GM21529 (cell line): ENCODE results near the gene PPP2R1B.
A peak's percentile ranks its signal among the peaks of the same experiment; 100 is the strongest.

Experiments
- ATAC-seq: cut with Tn5 transposase; IDR thresholded peaks from one replicate; pipeline ENCODE4 v1.9.1; 2021; ENCODE audit not compliant: unreplicated experiment

PPP2R1B gene

GRCh38 chr11:111765984-111766833 is at the start of gene PPP2R1B:
Gene PPP2R1B, minus strand, starts transcription at chr11:111766389. Its CDS starts 28 bp downstream, at chr11:111766361.
- ATAC-seq = peak; percentile 89

GRCh38 chr11:111815489-111815888 is 49.3 kb upstream of the PPP2R1B start:
- no peak for ATAC-seq

GRCh38 chr11:111814557-111815320 is 48.5 kb upstream of the PPP2R1B start:
- no peak for ATAC-seq

DNA sequence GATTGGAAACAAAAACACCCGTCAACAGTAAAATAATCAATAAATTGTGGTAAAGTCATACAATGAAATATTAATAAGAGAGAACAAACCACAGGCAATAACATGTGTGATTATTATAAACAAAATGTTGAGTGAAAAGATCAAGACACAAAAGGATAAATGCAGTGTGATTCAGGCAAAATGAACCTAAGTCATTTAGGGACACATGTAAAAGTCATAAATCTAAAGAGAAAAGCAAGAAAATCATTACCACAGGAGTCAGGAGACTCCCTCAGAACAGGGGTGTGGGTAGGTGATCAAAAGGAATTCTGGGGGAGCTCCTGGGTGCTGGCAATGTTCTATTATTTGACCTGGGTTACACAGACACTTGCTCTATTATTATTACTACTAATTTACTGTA is 47.9 kb upstream of the PPP2R1B start:
- no peak for ATAC-seq

DNA sequence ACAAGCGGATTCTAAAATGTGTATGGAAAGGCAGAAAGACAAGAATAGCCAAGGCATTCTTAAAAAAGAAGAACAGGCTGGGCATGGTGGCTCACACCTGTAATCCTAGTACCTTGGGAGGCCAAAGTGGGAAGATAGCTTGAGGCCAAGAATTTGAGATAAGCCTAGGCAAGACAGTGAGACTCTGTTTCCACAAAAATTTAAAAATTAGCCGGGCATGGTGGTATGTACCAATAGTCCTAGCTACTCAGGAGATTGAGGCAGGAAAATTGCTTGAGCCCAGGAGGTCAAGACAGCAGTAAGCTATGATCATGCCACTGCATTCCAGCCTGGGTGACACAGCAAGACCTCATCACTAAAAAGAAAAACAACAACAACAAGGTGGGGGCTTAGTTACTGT is 46.0 kb upstream of the PPP2R1B start:
- no peak for ATAC-seq

- ATAC-seq = no peak
These were observed 45.3 kb upstream of the PPP2R1B start for GRCh38 chr11:111811445-111811844.

DNA sequence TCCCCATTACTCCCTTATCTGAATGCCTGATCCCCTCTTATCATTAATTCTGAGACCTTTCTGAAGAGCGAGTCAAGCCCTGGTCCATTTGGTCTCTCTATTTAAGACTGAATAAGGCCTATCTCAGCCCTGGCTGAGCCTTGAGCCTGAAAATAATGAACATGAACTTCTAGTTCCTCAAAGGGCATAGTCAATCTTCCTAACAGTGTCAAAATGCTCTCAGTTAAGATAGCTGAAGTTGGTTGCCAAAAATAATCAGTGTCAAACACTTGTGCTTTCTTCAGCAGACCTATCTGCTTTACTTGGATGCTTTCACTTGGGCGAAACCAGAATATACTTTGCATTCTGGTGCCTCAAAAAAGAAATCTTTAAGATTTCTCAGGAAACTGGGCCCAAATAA is 42.6 kb upstream of the PPP2R1B start:
- no peak for ATAC-seq

- no peak for ATAC-seq
These were observed 41.9 kb upstream of the PPP2R1B start for GRCh38 chr11:111808063-111808588.

GRCh38 chr11:111807076-111807475 is 40.9 kb upstream of the PPP2R1B start:
- no peak for ATAC-seq

GRCh38 chr11:111801135-111801534 is 34.9 kb upstream of the PPP2R1B start:
- ATAC-seq = no peak

DNA sequence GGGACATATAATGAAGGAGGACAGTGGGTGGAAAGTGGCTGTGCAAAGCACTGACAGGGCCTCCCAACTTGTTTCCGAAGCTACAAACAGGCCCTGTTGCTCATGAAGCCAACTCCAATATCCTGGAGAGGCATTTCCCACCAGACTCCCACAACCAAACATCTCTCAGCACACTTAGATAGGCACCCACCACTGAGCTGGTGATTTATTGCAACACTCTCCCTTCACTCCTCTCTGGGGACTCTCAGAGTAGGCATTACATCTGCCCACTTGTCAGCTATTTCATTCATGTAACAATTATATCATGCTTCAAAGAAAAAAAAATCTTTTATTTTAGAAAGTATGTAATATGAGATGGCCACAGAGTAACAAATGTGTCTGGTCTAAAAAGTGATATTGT is 32.1 kb upstream of the PPP2R1B start:
- ATAC-seq = no peak

- no peak for ATAC-seq
These were observed 31.0 kb upstream of the PPP2R1B start for GRCh38 chr11:111797145-111797581.

- no peak for ATAC-seq
These were observed 30.5 kb upstream of the PPP2R1B start for GRCh38 chr11:111796696-111797095.

- ATAC-seq = no peak
These were observed 29.3 kb upstream of the PPP2R1B start for GRCh38 chr11:111795334-111795985.

GRCh38 chr11:111793863-111794262 is 27.7 kb upstream of the PPP2R1B start:
- no peak for ATAC-seq

DNA sequence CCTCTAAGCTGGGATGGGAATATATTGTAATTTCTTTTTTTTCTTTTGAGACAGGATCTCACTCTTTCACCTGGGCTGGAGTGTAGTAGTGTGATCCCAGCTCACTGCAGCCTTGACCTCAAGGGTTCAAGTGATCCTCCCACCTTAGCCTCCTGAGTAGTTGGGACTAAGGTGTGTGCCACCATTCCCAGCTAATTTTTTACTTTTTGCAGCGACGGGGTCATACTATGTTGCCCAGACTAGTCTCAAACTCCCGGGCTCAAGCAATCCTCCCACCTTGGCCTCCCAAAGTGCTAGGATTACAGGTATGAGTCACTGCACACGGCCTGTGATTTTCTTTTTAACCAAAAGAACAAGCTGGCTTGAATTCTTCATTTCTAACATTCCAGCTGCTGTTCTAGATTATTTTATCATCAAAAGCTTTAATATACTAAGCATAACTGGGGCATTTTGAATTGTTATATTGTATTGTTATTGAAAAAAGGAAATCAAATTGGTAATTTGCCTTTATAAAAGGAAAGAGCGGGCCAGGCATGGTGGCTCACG is 26.8 kb upstream of the PPP2R1B start:
- no peak for ATAC-seq

- no peak for ATAC-seq
These were observed 26.1 kb upstream of the PPP2R1B start for GRCh38 chr11:111792314-111792713.

DNA sequence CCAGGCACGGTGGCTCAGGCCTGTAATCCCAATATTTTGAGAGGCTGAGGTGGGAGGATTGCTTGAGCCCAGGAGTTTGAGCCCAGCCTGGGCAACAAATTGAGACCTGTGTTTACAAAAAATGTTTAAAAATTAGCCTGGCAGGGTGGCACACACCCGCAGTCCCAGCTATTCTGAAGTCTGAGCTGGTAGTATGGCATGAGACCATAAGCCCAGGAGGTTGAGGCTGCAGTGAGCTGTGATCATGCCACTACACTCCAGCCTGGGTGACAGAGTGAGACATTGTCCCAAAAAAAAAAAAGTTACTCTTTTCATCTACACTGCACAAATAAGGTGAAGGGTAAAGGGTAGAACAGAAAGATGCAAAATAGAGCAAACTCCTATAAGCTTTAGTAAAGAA is 22.3 kb upstream of the PPP2R1B start:
- ATAC-seq = no peak

DNA sequence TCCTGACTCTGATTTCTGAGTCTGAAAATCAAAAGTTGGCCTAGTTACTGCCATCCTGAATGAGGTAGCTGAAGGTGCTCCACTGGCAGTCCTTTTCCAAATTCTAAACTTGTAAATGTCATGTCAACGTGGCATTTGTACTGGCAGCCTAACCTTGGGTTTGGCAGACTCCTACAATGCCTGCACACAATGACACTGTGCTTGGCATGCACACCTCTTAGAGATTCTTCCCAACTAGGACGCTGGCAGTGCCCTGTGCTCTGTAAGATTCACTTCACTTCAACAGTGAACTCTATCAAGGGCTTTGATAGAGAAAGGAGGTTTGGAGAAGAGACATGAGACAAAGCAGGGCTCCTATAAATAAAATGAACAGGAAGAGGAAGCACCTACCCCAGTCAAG is 21.9 kb upstream of the PPP2R1B start:
- no peak for ATAC-seq

DNA sequence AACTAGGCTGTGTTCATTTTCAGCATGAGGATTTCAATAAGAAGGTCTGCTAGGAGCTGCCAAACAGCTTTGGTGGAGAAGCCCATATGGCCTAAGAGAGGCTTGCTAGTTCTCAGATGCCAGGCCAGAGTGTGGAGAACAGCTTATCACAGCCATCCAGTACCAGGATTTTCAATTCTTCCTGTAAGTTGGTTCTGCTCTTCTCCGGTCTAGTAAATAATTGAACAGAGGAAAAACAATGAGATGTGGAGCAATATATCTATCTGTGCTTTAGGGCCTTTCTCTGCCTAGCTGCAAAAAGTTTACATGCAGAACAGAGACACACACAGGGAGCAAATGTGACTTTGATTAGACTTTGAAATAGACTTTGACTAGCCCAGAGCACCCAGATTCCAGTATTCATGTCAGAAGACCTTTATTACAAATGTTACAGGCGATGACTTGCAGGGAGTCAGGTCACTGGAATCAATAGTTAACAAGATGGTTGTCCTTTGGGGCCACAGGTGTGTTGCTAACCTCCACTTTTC is 19.8 kb upstream of the PPP2R1B start:
- no peak for ATAC-seq

DNA sequence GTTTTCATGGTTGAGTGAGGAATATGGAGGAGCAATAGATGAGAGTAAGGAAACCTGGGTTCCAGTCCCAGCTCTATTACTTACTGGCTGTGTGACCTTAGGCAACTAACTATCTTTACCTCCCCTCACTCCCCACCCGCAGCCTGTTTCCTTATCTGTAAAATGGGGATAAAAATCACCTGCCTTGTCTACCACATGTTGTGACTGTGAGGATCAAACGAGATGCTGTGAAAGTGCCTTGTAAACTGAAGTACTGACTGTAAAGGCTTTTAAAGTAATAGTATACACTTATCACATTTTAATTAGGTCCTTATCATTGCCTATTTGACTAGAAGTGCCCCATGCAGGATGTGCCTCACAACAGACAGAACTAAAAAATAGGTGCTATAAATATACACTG is 18.9 kb upstream of the PPP2R1B start:
- ATAC-seq = no peak
